Astrocyte (in vitro differentiated cells and primary cell): ENCODE results near the gene ASB15.

Experiments
- CTCF ChIP-seq: IDR thresholded peaks from 2 replicates; pipeline ENCODE4 v1.5.1; 2011; ENCODE audit warnings: low read depth, mild to moderate bottlenecking, inconsistent platforms, low read length, moderate library complexity; ENCODE audit not compliant: insufficient read depth
- EZH2 ChIP-seq: IDR thresholded peaks from 2 replicates; pipeline ENCODE4 v1.6.1; 2012; ENCODE audit warnings: mild to moderate bottlenecking, low read length, inconsistent platforms; ENCODE audit not compliant: insufficient read depth

GRCh38 chr7:123616223-123616622 lies 14.6 kb downstream of the ASB15 start:
- no peak for TF ChIP-seq CTCF
- TF ChIP-seq EZH2: no peak
